ENCODE results near the gene PNN. TPM values are rescaled to one million over a fixed set of nuclear protein-coding genes. Genes with fewer than 3 reads are reported as not detected.

The PNN gene
- total and polyA plus RNA-seq, 2 of the 4 experiments (the other 2 are of a cell fraction): 14.9 to 28.8 TPM

- no peak overlapping the region for H4K5ac ChIP-seq (ENCODE audit: low read depth, low read length)
- ChIA-PET CTCF (interaction anchor here (0.6 kb wide), 2 partner anchors 34 to 137 kb away, joined by 3 read pairs; no protein-coding TSS in a partner anchor), POLR2A (ENCODE audit: unreplicated experiment) (no interaction called here)
- H3K9me1 ChIP-seq (ENCODE audit: insufficient read depth, low read length): no peaks in the 10 kb centered on the region
- no peaks in the 10 kb centered on the region for H3K9me3 ChIP-seq (ENCODE audit: control insufficient read depth, insufficient read depth, low read length)
- H3K56ac ChIP-seq (ENCODE audit: extremely low read depth, insufficient read depth, low read length): no peak overlapping the region
- TF ChIP-seq NFE2L2 (IDR thresholded peaks at IDR 0.05; ENCODE audit: low read depth, low read length): no peak
- TF ChIP-seq RCOR1 (IDR thresholded peaks at IDR 0.05; ENCODE audit: insufficient replicate concordance, low read length): no peak
- no peak for TF ChIP-seq MXI1 (IDR thresholded peaks at IDR 0.05; ENCODE audit: borderline replicate concordance, low read depth, low read length)
- H2BK120ac ChIP-seq (ENCODE audit: low read depth, low read length): no peak overlapping the region
- no TSS peak for BruUV-seq (replicated peaks)
- H2BK5ac ChIP-seq (ENCODE audit: low read depth, low read length, poor library complexity, severe bottlenecking): no peak overlapping the region
- H3K36me3 ChIP-seq (ENCODE audit: control insufficient read depth, insufficient read depth, low read length): no peaks in the 10 kb centered on the region
- H3K27me3 ChIP-seq (ENCODE audit: control insufficient read depth, insufficient read depth, low read length): no peaks in the 10 kb centered on the region; the same call in 1 of the 2 replicates
- H3K9ac ChIP-seq (ENCODE audit: low read depth, low read length): no peak overlapping the region
- intact Hi-C loops (cut with micrococcal nuclease) (no loop called here), in situ Hi-C loops (cut with MboI; ENCODE audit: low sequenced_read_pairs) (no loop called here), dilution Hi-C loops (cut with HindIII; ENCODE audit: low sequenced_read_pairs, unreplicated experiment) (no loop called here)
- no peak overlapping the region for H2BK15ac ChIP-seq (ENCODE audit: low read depth, low read length)
- DNase-seq (no peak), ATAC-seq (ENCODE audit: low read depth) (no peak)
- H3K27ac ChIP-seq (ENCODE audit: insufficient read depth, low read length): no peak overlapping the region
- H3K4me3 ChIP-seq (ENCODE audit: insufficient read depth, low read depth, low read length): no peak overlapping the region
- H3K23ac ChIP-seq (ENCODE audit: low read depth, low read length): no peak overlapping the region
- no peak overlapping the region for H3K4me2 ChIP-seq (ENCODE audit: low read depth, low read length)
- H2AFZ ChIP-seq (replicated peaks; ENCODE audit: low read length, poor library complexity): no peak overlapping the region
- WGBS, 2 experiments (ENCODE audit: extremely low coverage in 2 of 2, insufficient read length in 1 of 2): 20% methylated on average over 1 of the region's 3 CpGs; no CpG with 5 or more reads in 1 of the 2 experiments
- H3K14ac ChIP-seq (replicated peaks; ENCODE audit: low read depth, low read length): no peak overlapping the region
- no peak overlapping the region for H4K8ac ChIP-seq (ENCODE audit: low read depth in 2 of 2, low read length in 2 of 2)
- no peaks in the 10 kb centered on the region for H3K79me1 ChIP-seq (ENCODE audit: low read depth in 1 of 2, low read length in 2 of 2)
- no peak overlapping the region for H3K4ac ChIP-seq (ENCODE audit: low read depth, low read length)
- no peaks in the 10 kb centered on the region for H3K4me1 ChIP-seq (ENCODE audit: control insufficient read depth, insufficient read depth, low read length)
- H4K20me1 ChIP-seq (ENCODE audit: insufficient read depth, low read length): no peaks in the 10 kb centered on the region
- H2AK5ac ChIP-seq (ENCODE audit: low read depth, low read length): no peak overlapping the region
- H3K18ac ChIP-seq (ENCODE audit: low read depth, low read length): no peak overlapping the region
- H2AK9ac ChIP-seq (replicated peaks; ENCODE audit: low read depth, low read length, poor library complexity): no peak overlapping the region
- no peak overlapping the region for H4K91ac ChIP-seq (ENCODE audit: insufficient read depth, low read depth, low read length)
- no peak overlapping the region for H2BK20ac ChIP-seq (ENCODE audit: low read depth, low read length)
Measured at GRCh38 chr14:39212034-39212433, 37.0 kb downstream of the PNN start.
